OCI-LY7 (cell line): Measurements from ENCODE around the gene CCDC93. TPM values are rescaled to one million over a fixed set of nuclear protein-coding genes. Genes with fewer than 3 reads are reported as not detected.

Experiments used
- BruUV-seq: library from RNA; stranded (reverse); fragments of 400-500 nt; replicated peaks from 2 replicates; lab custom pipeline; 2021; lab: Mats Ljungman, UMichigan
- CTCF ChIA-PET: fragments of 300-600 bp; sonication (Branson Sonifier 250); formaldehyde crosslinking; loops from one replicate; lab custom pipeline; 2022; ENCODE audit warnings: antibody characterized with exemption; ENCODE audit not compliant: unreplicated experiment; lab: Charles Lee
- POLR2A ChIA-PET: fragments of 300-600 bp; sonication (Branson Sonifier 250); formaldehyde crosslinking; loops from one replicate; lab custom pipeline; 2022; ENCODE audit warnings: antibody characterized with exemption; lab: Charles Lee
- DNase-seq: peaks from one replicate; pipeline ENCODE4 v3.0.0-alpha.2; 2015; ENCODE audit warnings: low spot score
- H2AFZ ChIP-seq: fragments of 200-600 bp; sonication (generic), shearing (Covaris generic); 2 replicates; pipeline ENCODE4 v1.6.1; 2014; ENCODE audit warnings: mild to moderate bottlenecking, antibody characterized with exemption, low read length, moderate library complexity
- H3K27ac ChIP-seq: fragments of 200-600 bp; sonication (generic); 2 replicates; pipeline ENCODE4 v1.5.1; 2014; ENCODE audit warnings: mixed run types, low read depth, mild to moderate bottlenecking, moderate library complexity, low read length, inconsistent platforms; ENCODE audit not compliant: poor library complexity, severe bottlenecking
- H3K36me3 ChIP-seq: fragments of 200-600 bp; sonication (generic); 2 replicates; pipeline ENCODE4 v1.6.1; 2014; ENCODE audit warnings: mild to moderate bottlenecking, antibody characterized with exemption, low read length, moderate library complexity, mixed read lengths; ENCODE audit not compliant: insufficient read depth
- H3K4me1 ChIP-seq: fragments of 200-600 bp; sonication (generic); 2 replicates; pipeline ENCODE4 v1.5.1; 2014; ENCODE audit warnings: mild to moderate bottlenecking, low read length; ENCODE audit not compliant: insufficient read depth, poor library complexity, severe bottlenecking
- H3K4me2 ChIP-seq: fragments of 200-600 bp; sonication (generic); 2 replicates; pipeline ENCODE4 v1.6.1; 2014; ENCODE audit warnings: mild to moderate bottlenecking, low read length
- H3K4me3 ChIP-seq: fragments of 200-600 bp; sonication (generic); 2 replicates; pipeline ENCODE4 v1.5.1; 2014; ENCODE audit warnings: mild to moderate bottlenecking, low read depth, low read length; ENCODE audit not compliant: poor library complexity, severe bottlenecking
- H3K79me2 ChIP-seq: fragments of 200-600 bp; sonication (generic); 2 replicates; pipeline ENCODE4 v1.6.1; 2016; ENCODE audit warnings: low read depth, mild to moderate bottlenecking, low read length, moderate library complexity, mixed read lengths; ENCODE audit not compliant: insufficient read depth
- H3K9me2 ChIP-seq: fragments of 200-600 bp; sonication (generic); 2 replicates; pipeline ENCODE4 v1.6.1; 2016; ENCODE audit warnings: mild to moderate bottlenecking, low read length, mixed read lengths; ENCODE audit not compliant: insufficient read depth
- H3K9me3 ChIP-seq: fragments of 200-600 bp; sonication (generic); 2 replicates; pipeline ENCODE4 v1.6.1; 2014; ENCODE audit warnings: mild to moderate bottlenecking, mixed run types, low read length, mixed read lengths
- H4K20me1 ChIP-seq: fragments of 200-600 bp; sonication (generic); 2 replicates; pipeline ENCODE4 v1.6.1; 2014; ENCODE audit warnings: mild to moderate bottlenecking, antibody characterized with exemption, low read length, moderate library complexity, mixed read lengths; ENCODE audit not compliant: insufficient read depth
- EZH2phosphoT487 ChIP-seq: fragments of 200-600 bp; sonication (generic); IDR thresholded peaks from 2 replicates; pipeline ENCODE4 v1.6.1; 2018; ENCODE audit warnings: low read depth, borderline replicate concordance, mild to moderate bottlenecking, mixed run types, antibody characterized with exemption, low read length, moderate library complexity, mixed read lengths
- intact Hi-C: fragments of 100-400 bp; cut with micrococcal nuclease; formaldehyde crosslinking; loops from one replicate; pipeline ENCODE4 v1.10.0; 2022; ENCODE audit not compliant: unreplicated experiment
- total RNA-seq, 2 experiments: library from RNA; depleted of rRNA in 1 of 2; stranded (reverse); fragments of >200 nt in 1 of 2; shearing (Covaris generic) in 1 of 2; gene quantifications; 2 replicates each; pipeline ENCODE4 v1.2.3, GENCODE V29; 2014 to 2022
- TF ChIP-seq, protein P1 (sequence below): fragments of 200-600 bp; sonication (generic); conservative IDR thresholded peaks from 2 replicates; pipeline ENCODE4 v1.5.1; 2014; ENCODE audit warnings: mild to moderate bottlenecking, antibody characterized with exemption, low read length, moderate library complexity, mixed read lengths

CCDC93 gene
- total RNA-seq, 2 experiments from 2014 or later, result 25.6 to 53.8 TPM

DNA sequence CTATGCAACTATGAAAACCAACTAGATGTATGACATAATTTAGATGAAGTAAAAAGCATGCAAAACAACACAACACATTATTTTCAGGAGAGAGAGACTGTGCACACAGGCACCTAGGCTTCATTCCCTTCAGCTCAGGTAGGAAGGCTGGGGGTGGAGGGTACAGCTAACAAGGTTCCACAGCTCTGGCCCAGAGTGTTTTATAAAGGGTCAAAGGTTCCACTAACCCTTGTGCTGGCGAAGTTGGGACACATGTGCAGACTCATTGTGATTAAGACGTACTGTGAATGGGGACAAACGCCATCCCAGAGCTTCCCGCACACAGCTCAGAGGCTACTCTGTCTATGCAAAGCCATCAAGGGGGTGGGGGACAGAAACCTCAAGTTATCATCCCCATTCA, 19.1 kb downstream of the CCDC93 start:
- no peak overlapping the region for H3K4me2 ChIP-seq
- ChIA-PET POLR2A (interaction anchor here (2.4 kb wide), 1 partner anchor 17 kb away, joined by 10 read pairs; no protein-coding TSS in a partner anchor), CTCF (interaction anchor here (0.6 kb wide), 1 partner anchor 117 kb away, joined by 3 read pairs; no protein-coding TSS in a partner anchor)
- peaks cover 97% of the 10 kb centered on the region for H3K36me3 ChIP-seq
- no peaks in the 10 kb centered on the region for H3K4me1 ChIP-seq
- no peaks in the 10 kb centered on the region for H3K79me2 ChIP-seq
- no peak for TF ChIP-seq EZH2phosphoT487
- TF ChIP-seq, protein P1, sequence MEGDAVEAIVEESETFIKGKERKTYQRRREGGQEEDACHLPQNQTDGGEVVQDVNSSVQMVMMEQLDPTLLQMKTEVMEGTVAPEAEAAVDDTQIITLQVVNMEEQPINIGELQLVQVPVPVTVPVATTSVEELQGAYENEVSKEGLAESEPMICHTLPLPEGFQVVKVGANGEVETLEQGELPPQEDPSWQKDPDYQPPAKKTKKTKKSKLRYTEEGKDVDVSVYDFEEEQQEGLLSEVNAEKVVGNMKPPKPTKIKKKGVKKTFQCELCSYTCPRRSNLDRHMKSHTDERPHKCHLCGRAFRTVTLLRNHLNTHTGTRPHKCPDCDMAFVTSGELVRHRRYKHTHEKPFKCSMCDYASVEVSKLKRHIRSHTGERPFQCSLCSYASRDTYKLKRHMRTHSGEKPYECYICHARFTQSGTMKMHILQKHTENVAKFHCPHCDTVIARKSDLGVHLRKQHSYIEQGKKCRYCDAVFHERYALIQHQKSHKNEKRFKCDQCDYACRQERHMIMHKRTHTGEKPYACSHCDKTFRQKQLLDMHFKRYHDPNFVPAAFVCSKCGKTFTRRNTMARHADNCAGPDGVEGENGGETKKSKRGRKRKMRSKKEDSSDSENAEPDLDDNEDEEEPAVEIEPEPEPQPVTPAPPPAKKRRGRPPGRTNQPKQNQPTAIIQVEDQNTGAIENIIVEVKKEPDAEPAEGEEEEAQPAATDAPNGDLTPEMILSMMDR, result no peak
- 0 out of 2 replicates have a peak, but pooled peaks cover 6% of the 10 kb centered on the region for H3K9me3 ChIP-seq
- no peak for DNase-seq
- no peaks in the 10 kb centered on the region for H4K20me1 ChIP-seq
- intact Hi-C loops, result loop anchor here (5.0 kb wide), 1 partner anchor 57 kb away; no protein-coding TSS in a partner anchor
- H3K9me2 ChIP-seq, result no peaks in the 10 kb centered on the region
- no peak overlapping the region for H3K27ac ChIP-seq
- no peak overlapping the region for H2AFZ ChIP-seq
- no TSS peak for BruUV-seq
- H3K4me3 ChIP-seq, result no peak overlapping the region

DNA sequence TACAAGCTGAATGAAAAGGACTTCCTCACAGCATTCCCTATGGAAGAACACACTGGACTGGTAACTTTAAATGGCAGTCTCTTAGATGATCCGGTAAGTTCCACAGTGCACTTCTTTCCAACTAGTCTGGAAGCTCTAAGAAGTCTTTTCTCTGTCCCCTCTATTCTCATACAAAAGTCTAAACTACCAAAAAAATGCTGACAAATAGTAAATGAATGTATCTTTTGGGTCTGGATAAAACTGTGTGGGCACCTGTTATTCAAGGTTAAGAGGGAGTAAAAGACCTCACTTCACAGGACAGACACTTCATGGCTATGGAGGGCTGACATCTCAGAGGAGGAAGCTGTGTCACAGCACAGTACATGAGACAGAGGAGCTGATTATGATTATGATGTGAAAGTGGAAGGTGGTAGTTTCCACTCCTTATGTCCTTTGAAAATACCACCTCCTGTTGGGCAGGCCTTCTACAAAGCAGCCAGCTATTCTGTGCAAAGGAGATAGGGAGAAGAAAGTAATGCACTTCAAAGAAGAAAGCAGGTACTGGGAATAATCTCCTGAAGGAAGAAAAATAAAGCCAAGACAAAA, 23.9 kb downstream of the CCDC93 start:
- ChIA-PET CTCF (interaction anchor here (0.9 to 1.7 kb wide), 4 partner anchors 11 to 175 kb away, joined by 3 to 8 read pairs (median 4); partner anchors contain the start of gene DDX18), POLR2A (interaction anchor here (0.6 to 1.6 kb wide), 9 partner anchors 9 to 602 kb away, joined by 3 to 6 read pairs (median 3); partner anchors contain the start of gene DDX18)
- intact Hi-C loops, result loop anchor here (5.0 kb wide), 2 partner anchors 53 to 153 kb away; no protein-coding TSS in a partner anchor
- Histone ChIP-seq H3K4me1 (no peaks in the 10 kb centered on the region), H4K20me1 (no peaks in the 10 kb centered on the region), H2AFZ (no peak overlapping the region), H3K4me3 (no peak overlapping the region), H3K27ac (no peak overlapping the region), H3K79me2 (no peaks in the 10 kb centered on the region), H3K4me2 (no peak overlapping the region), H3K36me3 (peaks cover 78% of the 10 kb centered on the region), H3K9me3 (0 out of 2 replicates have a peak, but pooled peaks cover 6% of the 10 kb centered on the region), H3K9me2 (no peaks in the 10 kb centered on the region)
- no TSS peak for BruUV-seq
- TF ChIP-seq EZH2phosphoT487, result no peak
- TF ChIP-seq, protein P1, result no peak
- no peak for DNase-seq
